Stomach (tissue), 4 donors: ENCODE results near the gene PSMB3.

ENCODE experiments used
- CTCF ChIP-seq, 7 experiments: fragments of 450-650 bp in 4 of 7; fragments of 200-600 bp in 3 of 7; sonication (generic) in 3 of 7; IDR thresholded peaks; one replicate each; pipeline ENCODE4 v1.5.1; 2016 to 2019; ENCODE audit warnings: antibody characterized with exemption in 7 of 7, control low read depth in 2 of 7, mild to moderate bottlenecking in 1 of 7
- EP300 ChIP-seq: sonication (generic); formaldehyde crosslinking; IDR thresholded peaks from one replicate; pipeline ENCODE4 v1.6.1; 2017; ENCODE audit warnings: antibody characterized with exemption
- POLR2A ChIP-seq, 4 donors: fragments of 450-650 bp; IDR thresholded peaks; one replicate each; pipeline ENCODE4 v1.6.1; 2016; ENCODE audit warnings: antibody characterized with exemption in 4 of 4, control low read depth in 2 of 4, mild to moderate bottlenecking in 1 of 4, moderate library complexity in 1 of 4

GRCh38 chr17:38735161-38735997 lies 17.2 kb upstream of the PSMB3 start:
- peak in 6 of 7 experiments; percentile 89 to 99 (median 94) for TF ChIP-seq CTCF (IDR thresholded peaks at IDR 0.05)
- TF ChIP-seq POLR2A (IDR thresholded peaks at IDR 0.05) = no peak
- TF ChIP-seq EP300 = no peak
